Measurements from ENCODE around the gene PAPPA.

PAPPA gene

DNA sequence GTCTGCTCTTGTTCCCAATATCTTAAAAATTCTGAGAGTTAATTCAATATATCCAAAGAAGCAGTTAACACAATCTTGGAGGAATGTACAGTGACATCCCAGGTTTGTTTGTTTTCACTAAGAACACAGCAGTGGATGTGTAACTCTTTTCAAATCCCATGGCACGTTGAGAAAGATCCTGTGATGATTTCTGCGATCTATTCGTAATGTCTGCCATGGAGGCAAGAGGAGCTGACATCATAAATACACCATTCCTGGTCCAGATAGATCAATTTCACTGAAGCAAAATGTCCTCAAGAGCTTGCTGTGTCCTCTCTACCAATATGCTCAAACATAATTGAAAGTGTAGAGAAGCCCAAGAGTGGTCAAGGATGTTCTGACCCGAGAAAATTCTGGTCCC, 280.7 kb downstream of the PAPPA start:
- POLR2A ChIA-PET, result interaction anchor here (0.6 kb wide), 1 partner anchor 18 kb away, joined by 5 read pairs; no protein-coding TSS in a partner anchor
- H3K4me3 ChIP-seq (ENCODE audit: low read depth, low read length), result no peak overlapping the region
- TF ChIP-seq ZNF610 (tag by site-specific recombination; IDR thresholded peaks at IDR 0.05; ENCODE audit: borderline replicate concordance) (no peak), SALL2 (tag by site-specific recombination; IDR thresholded peaks at IDR 0.05; ENCODE audit: borderline replicate concordance) (no peak), MZF1 (tag by site-specific recombination; IDR thresholded peaks at IDR 0.05; ENCODE audit: borderline replicate concordance) (no peak), ZBTB21 (tag by site-specific recombination; IDR thresholded peaks at IDR 0.05) (no peak), ZNF530 (tag by site-specific recombination; IDR thresholded peaks at IDR 0.05; ENCODE audit: low read depth) (no peak), ZXDB (tag by site-specific recombination; IDR thresholded peaks at IDR 0.05) (no peak), ZNF514 (tag by site-specific recombination; IDR thresholded peaks at IDR 0.05) (no peak), ZNF701 (tag by site-specific recombination; IDR thresholded peaks at IDR 0.05) (no peak), ZNF48 (tag by site-specific recombination; IDR thresholded peaks at IDR 0.05) (no peak)
- TF ChIP-seq, protein P1, sequence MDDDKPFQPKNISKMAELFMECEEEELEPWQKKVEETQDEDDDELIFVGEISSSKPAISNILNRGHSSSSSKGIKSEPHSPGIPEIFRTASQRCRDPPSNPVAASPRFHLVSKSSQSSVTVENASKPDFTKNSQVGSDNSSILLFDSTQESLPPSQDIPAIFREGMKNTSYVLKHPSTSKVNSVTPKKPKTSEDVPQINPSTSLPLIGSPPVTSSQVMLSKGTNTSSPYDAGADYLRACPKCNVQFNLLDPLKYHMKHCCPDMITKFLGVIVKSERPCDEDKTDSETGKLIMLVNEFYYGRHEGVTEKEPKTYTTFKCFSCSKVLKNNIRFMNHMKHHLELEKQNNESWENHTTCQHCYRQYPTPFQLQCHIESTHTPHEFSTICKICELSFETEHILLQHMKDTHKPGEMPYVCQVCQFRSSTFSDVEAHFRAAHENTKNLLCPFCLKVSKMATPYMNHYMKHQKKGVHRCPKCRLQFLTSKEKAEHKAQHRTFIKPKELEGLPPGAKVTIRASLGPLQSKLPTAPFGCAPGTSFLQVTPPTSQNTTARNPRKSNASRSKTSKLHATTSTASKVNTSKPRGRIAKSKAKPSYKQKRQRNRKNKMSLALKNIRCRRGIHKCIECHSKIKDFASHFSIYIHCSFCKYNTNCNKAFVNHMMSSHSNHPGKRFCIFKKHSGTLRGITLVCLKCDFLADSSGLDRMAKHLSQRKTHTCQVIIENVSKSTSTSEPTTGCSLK (tag by site-specific recombination; IDR thresholded peaks at IDR 0.05), result no peak
- no peaks in the 10 kb centered on the region for H3K4me1 ChIP-seq (ENCODE audit: control insufficient read depth, insufficient read depth, low read length)
- no peaks in the 10 kb centered on the region for H3K9me3 ChIP-seq (ENCODE audit: control insufficient read depth, insufficient read depth, low read depth, low read length)
- CTCF ChIA-PET, result no interaction called here
- H3K36me3 ChIP-seq (ENCODE audit: control insufficient read depth in 2 of 2, insufficient read depth in 1 of 2, low read length in 2 of 2), result no peaks in the 10 kb centered on the region
- no peak overlapping the region for H3K27ac ChIP-seq (ENCODE audit: extremely low read depth, low read depth, low read length)

DNA sequence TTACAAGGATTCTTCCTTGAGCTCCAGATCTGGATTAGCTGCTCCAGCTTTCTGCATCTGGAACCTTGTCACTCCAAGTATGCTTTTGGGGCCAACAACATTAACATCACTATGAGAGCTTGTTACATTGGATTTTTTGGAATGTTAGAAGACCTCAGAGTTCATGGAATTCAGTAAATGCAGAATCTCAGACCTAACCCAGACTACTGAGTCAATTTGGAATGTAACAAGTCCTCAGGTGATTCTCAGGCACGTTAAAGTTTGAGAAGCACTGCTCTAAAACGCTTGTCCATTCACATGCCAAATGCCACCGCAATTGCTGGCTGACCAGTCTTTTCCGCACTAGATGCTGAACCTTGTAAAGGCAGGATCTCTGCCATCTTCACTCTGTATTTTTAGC, 282.1 kb downstream of the PAPPA start:
- no peak overlapping the region for H3K27ac ChIP-seq (ENCODE audit: extremely low read depth, low read depth, low read length)
- POLR2A ChIA-PET, result no interaction called here
- CTCF ChIA-PET, result no interaction called here

DNA sequence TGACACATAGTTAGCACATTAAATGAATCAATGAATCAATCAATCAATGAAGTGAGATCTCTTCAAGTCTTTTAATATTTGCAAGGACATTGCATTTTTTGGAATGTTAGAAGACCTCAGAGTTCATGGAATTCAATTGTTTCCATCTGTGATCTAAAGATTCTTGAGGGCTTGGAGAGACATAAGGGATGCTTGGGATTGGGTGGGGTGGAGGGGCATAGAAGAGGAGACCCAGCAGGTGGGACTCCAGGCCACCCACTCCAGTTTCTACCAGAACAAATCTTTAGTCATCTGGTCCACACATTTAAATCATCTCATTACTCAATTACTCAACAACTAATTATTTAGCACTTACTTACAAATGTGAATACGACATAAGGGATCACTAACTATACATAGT, 282.5 kb downstream of the PAPPA start:
- no peaks in the 10 kb centered on the region for H3K4me1 ChIP-seq (ENCODE audit: control insufficient read depth, insufficient read depth, low read length)
- POLR2A ChIA-PET, result no interaction called here
- H3K9me3 ChIP-seq (ENCODE audit: control insufficient read depth, insufficient read depth, low read depth, low read length), result no peaks in the 10 kb centered on the region
- H3K36me3 ChIP-seq (ENCODE audit: control insufficient read depth in 2 of 2, insufficient read depth in 1 of 2, low read length in 2 of 2), result peaks cover 0 to 10% of the 10 kb centered on the region in 2 experiments; a peak in 1 of 3 replicates
- H3K27ac ChIP-seq (ENCODE audit: extremely low read depth, low read depth, low read length), result no peak overlapping the region
- CTCF ChIA-PET, result no interaction called here
- no peak overlapping the region for H3K4me3 ChIP-seq (ENCODE audit: low read depth, low read length)
- no peak for TF ChIP-seq ZFP69B (tag by site-specific recombination; IDR thresholded peaks at IDR 0.05)
- no peak for TF ChIP-seq ZIC2 (tag by site-specific recombination; IDR thresholded peaks at IDR 0.05)
- TF ChIP-seq, protein P2, sequence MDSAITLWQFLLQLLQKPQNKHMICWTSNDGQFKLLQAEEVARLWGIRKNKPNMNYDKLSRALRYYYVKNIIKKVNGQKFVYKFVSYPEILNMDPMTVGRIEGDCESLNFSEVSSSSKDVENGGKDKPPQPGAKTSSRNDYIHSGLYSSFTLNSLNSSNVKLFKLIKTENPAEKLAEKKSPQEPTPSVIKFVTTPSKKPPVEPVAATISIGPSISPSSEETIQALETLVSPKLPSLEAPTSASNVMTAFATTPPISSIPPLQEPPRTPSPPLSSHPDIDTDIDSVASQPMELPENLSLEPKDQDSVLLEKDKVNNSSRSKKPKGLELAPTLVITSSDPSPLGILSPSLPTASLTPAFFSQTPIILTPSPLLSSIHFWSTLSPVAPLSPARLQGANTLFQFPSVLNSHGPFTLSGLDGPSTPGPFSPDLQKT (IDR thresholded peaks at IDR 0.05; ENCODE audit: borderline replicate concordance, low read depth, low read length), result no peak
- TF ChIP-seq, protein P3, sequence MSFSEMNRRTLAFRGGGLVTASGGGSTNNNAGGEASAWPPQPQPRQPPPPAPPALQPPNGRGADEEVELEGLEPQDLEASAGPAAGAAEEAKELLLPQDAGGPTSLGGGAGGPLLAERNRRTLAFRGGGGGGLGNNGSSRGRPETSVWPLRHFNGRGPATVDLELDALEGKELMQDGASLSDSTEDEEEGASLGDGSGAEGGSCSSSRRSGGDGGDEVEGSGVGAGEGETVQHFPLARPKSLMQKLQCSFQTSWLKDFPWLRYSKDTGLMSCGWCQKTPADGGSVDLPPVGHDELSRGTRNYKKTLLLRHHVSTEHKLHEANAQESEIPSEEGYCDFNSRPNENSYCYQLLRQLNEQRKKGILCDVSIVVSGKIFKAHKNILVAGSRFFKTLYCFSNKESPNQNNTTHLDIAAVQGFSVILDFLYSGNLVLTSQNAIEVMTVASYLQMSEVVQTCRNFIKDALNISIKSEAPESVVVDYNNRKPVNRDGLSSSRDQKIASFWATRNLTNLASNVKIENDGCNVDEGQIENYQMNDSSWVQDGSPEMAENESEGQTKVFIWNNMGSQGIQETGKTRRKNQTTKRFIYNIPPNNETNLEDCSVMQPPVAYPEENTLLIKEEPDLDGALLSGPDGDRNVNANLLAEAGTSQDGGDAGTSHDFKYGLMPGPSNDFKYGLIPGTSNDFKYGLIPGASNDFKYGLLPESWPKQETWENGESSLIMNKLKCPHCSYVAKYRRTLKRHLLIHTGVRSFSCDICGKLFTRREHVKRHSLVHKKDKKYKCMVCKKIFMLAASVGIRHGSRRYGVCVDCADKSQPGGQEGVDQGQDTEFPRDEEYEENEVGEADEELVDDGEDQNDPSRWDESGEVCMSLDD (tag by site-specific recombination; IDR thresholded peaks at IDR 0.05), result no peak
- TF ChIP-seq ZNF768 (tag by site-specific recombination; IDR thresholded peaks at IDR 0.05), result no peak
- TF ChIP-seq ZNF174 (tag by site-specific recombination; IDR thresholded peaks at IDR 0.05), result no peak
- TF ChIP-seq, protein P4, sequence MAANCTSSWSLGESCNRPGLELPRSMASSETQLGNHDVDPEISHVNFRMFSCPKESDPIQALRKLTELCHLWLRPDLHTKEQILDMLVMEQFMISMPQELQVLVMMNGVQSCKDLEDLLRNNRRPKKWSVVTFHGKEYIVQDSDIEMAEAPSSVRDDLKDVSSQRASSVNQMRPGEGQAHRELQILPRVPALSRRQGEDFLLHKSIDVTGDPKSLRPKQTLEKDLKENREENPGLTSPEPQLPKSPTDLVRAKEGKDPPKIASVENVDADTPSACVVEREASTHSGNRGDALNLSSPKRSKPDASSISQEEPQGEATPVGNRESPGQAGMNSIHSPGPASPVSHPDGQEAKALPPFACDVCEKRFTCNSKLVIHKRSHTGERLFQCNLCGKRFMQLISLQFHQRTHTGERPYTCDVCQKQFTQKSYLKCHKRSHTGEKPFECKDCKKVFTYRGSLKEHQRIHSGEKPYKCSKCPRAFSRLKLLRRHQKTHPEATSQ (tag by site-specific recombination; IDR thresholded peaks at IDR 0.05), result no peak
- no peak for TF ChIP-seq ZBTB17 (tag by site-specific recombination; IDR thresholded peaks at IDR 0.05)
- no peak for TF ChIP-seq ZNF19 (tag by site-specific recombination; IDR thresholded peaks at IDR 0.05; ENCODE audit: low read depth)
- TF ChIP-seq, protein P5, sequence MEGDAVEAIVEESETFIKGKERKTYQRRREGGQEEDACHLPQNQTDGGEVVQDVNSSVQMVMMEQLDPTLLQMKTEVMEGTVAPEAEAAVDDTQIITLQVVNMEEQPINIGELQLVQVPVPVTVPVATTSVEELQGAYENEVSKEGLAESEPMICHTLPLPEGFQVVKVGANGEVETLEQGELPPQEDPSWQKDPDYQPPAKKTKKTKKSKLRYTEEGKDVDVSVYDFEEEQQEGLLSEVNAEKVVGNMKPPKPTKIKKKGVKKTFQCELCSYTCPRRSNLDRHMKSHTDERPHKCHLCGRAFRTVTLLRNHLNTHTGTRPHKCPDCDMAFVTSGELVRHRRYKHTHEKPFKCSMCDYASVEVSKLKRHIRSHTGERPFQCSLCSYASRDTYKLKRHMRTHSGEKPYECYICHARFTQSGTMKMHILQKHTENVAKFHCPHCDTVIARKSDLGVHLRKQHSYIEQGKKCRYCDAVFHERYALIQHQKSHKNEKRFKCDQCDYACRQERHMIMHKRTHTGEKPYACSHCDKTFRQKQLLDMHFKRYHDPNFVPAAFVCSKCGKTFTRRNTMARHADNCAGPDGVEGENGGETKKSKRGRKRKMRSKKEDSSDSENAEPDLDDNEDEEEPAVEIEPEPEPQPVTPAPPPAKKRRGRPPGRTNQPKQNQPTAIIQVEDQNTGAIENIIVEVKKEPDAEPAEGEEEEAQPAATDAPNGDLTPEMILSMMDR (tag by site-specific recombination; IDR thresholded peaks at IDR 0.05), result no peak
- TF ChIP-seq ZNF24 (tag by site-specific recombination; IDR thresholded peaks at IDR 0.05), result no peak

More for the DNA sequence above, 282.1 kb downstream of the PAPPA start:
- no peak overlapping the region for H3K4me3 ChIP-seq (ENCODE audit: low read depth, low read length)
- H3K36me3 ChIP-seq (ENCODE audit: control insufficient read depth in 2 of 2, insufficient read depth in 1 of 2, low read length in 2 of 2), result peaks cover 0 to 8% of the 10 kb centered on the region in 2 experiments; a peak in 1 of 3 replicates
- TF ChIP-seq MZF1 (tag by site-specific recombination; IDR thresholded peaks at IDR 0.05; ENCODE audit: borderline replicate concordance), result no peak
- H3K4me1 ChIP-seq (ENCODE audit: control insufficient read depth, insufficient read depth, low read length), result no peaks in the 10 kb centered on the region
- H3K9me3 ChIP-seq (ENCODE audit: control insufficient read depth, insufficient read depth, low read depth, low read length), result no peaks in the 10 kb centered on the region

Measured in HEK293 (cell line).